Measurements from ENCODE around the gene ODC1.

GRCh38 chr2:10392951-10393639, 55.0 kb downstream of the ODC1 start:
- TF ChIP-seq CTCF (IDR thresholded peaks at IDR 0.05) (no peak), POLR2A (IDR thresholded peaks at IDR 0.05; ENCODE audit: low read depth) (no peak), POLR2AphosphoS5 (IDR thresholded peaks at IDR 0.05) (no peak), EP300 (IDR thresholded peaks at IDR 0.05) (no peak)

All from esophagus muscularis mucosa (tissue), 4 donors.